ENCODE data around the gene PRDX4.

- TF ChIP-seq, protein P1, sequence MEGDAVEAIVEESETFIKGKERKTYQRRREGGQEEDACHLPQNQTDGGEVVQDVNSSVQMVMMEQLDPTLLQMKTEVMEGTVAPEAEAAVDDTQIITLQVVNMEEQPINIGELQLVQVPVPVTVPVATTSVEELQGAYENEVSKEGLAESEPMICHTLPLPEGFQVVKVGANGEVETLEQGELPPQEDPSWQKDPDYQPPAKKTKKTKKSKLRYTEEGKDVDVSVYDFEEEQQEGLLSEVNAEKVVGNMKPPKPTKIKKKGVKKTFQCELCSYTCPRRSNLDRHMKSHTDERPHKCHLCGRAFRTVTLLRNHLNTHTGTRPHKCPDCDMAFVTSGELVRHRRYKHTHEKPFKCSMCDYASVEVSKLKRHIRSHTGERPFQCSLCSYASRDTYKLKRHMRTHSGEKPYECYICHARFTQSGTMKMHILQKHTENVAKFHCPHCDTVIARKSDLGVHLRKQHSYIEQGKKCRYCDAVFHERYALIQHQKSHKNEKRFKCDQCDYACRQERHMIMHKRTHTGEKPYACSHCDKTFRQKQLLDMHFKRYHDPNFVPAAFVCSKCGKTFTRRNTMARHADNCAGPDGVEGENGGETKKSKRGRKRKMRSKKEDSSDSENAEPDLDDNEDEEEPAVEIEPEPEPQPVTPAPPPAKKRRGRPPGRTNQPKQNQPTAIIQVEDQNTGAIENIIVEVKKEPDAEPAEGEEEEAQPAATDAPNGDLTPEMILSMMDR (IDR thresholded peaks at IDR 0.05): no peak
- TF ChIP-seq POLR2A (IDR thresholded peaks at IDR 0.05): no peak
Measured at GRCh38 chrX:23656091-23656490, 11.2 kb upstream of the PRDX4 start.
